DMS153 treated with DMSO at 0.1 percent for 48 hours (cell line): ENCODE data around the gene SFXN4.
"Not testable (repeated sequence)": the region's sequence is repeated elsewhere in the genome, so short reads cannot be mapped to it uniquely, and the experiment has no call there.

ENCODE experiments used
- DNase-seq: peaks from one replicate; lab custom pipeline; 2025; ENCODE audit not compliant: unreplicated experiment; lab: John Stamatoyannopoulos, UW

Gene SFXN4

GRCh38 chr10:119113751-119114732, 51.5 kb downstream of the SFXN4 start:
- DNase-seq, result no peak

- no peak for DNase-seq
Observed at GRCh38 chr10:119112056-119112455, 53.5 kb downstream of the SFXN4 start.

- DNase-seq, result not testable (repeated sequence)
Observed at GRCh38 chr10:119107771-119108170, 57.7 kb downstream of the SFXN4 start.

- DNase-seq, result not testable (repeated sequence)
Observed at GRCh38 chr10:119107106-119107505, 58.4 kb downstream of the SFXN4 start.

- not testable (repeated sequence) for DNase-seq
Observed at GRCh38 chr10:119105899-119106298, 59.6 kb downstream of the SFXN4 start.

GRCh38 chr10:119105155-119105554, 60.4 kb downstream of the SFXN4 start:
- no peak for DNase-seq

- DNase-seq, result no peak
Observed at GRCh38 chr10:119104654-119105015, 60.9 kb downstream of the SFXN4 start.

- DNase-seq, result peak; percentile 54
Observed at GRCh38 chr10:119103903-119104653, 61.4 kb downstream of the SFXN4 start, which contains the start of gene DENND10. Gene DENND10 (plus strand): TSS chr10:119104113. CDS start chr10:119104143, 30 bp downstream.

- DNase-seq, result no peak
Observed at GRCh38 chr10:119103241-119103902, 62.1 kb downstream of the SFXN4 start.

- no peak for DNase-seq
Observed at GRCh38 chr10:119101366-119102098, 64.0 kb downstream of the SFXN4 start.

- no peak for DNase-seq
Observed at GRCh38 chr10:119100434-119101238, 64.9 kb downstream of the SFXN4 start.

GRCh38 chr10:119098576-119098975, 66.9 kb downstream of the SFXN4 start:
- DNase-seq, result no peak

- DNase-seq, result not testable (repeated sequence)
Observed at GRCh38 chr10:119096641-119097415, 68.7 kb downstream of the SFXN4 start.

- no peak for DNase-seq
Observed at GRCh38 chr10:119095640-119096039, 69.9 kb downstream of the SFXN4 start.

- no peak for DNase-seq
Observed at GRCh38 chr10:119090968-119091367, 74.5 kb downstream of the SFXN4 start.
